HG02798 (cell line): Measurements from ENCODE around the gene BCAP29.
"Not testable (repeated sequence)": the region's sequence is repeated elsewhere in the genome, so short reads cannot be mapped to it uniquely, and the experiment has no call there.

Experiments
- ATAC-seq: cut with Tn5 transposase; IDR thresholded peaks from one replicate; pipeline ENCODE4 v1.9.1; 2021; ENCODE audit warnings: mild to moderate bottlenecking; ENCODE audit not compliant: unreplicated experiment, poor library complexity

BCAP29 gene

GRCh38 chr7:107615910-107616680 is 36.0 kb downstream of the BCAP29 start:
- ATAC-seq: no peak

GRCh38 chr7:107622429-107622828 is 42.4 kb downstream of the BCAP29 start:
- ATAC-seq: no peak

- ATAC-seq: no peak
Observed at GRCh38 chr7:107622894-107623293, 42.8 kb downstream of the BCAP29 start.

GRCh38 chr7:107627002-107627401 is 47.0 kb downstream of the BCAP29 start:
- no peak for ATAC-seq

GRCh38 chr7:107628461-107629064 is 48.5 kb downstream of the BCAP29 start:
- no peak for ATAC-seq

- no peak for ATAC-seq
Observed at GRCh38 chr7:107630342-107630741, 50.3 kb downstream of the BCAP29 start.

GRCh38 chr7:107631588-107632491 is 51.8 kb downstream of the BCAP29 start:
- ATAC-seq: no peak

- no peak for ATAC-seq
Observed at GRCh38 chr7:107632492-107632865, 52.4 kb downstream of the BCAP29 start.

GRCh38 chr7:107638594-107638993 is 58.5 kb downstream of the BCAP29 start:
- ATAC-seq: peak; percentile 95

GRCh38 chr7:107639070-107639469 is 59.0 kb downstream of the BCAP29 start:
- ATAC-seq: not testable (repeated sequence)

- ATAC-seq: no peak
Observed at GRCh38 chr7:107641676-107642075, 61.6 kb downstream of the BCAP29 start.

GRCh38 chr7:107642501-107642900 is 62.5 kb downstream of the BCAP29 start:
- ATAC-seq: no peak

- ATAC-seq: no peak
Observed at GRCh38 chr7:107643407-107643806, 63.4 kb downstream of the BCAP29 start.

GRCh38 chr7:107643938-107644308 is 63.9 kb downstream of the BCAP29 start:
- no peak for ATAC-seq

GRCh38 chr7:107644309-107644974 is 64.4 kb downstream of the BCAP29 start:
- ATAC-seq: no peak

GRCh38 chr7:107652642-107653041 is 72.6 kb downstream of the BCAP29 start:
- no peak for ATAC-seq

GRCh38 chr7:107658467-107658866 is 78.4 kb downstream of the BCAP29 start:
- no peak for ATAC-seq

- ATAC-seq: no peak
Observed at GRCh38 chr7:107659666-107660065, 79.6 kb downstream of the BCAP29 start.

GRCh38 chr7:107660381-107661080 is 80.5 kb downstream of the BCAP29 start, which contains the start of gene SLC26A4:
Gene SLC26A4, plus strand, starts transcription at chr7:107660828. Its CDS starts 814 bp downstream, at chr7:107661642.
- ATAC-seq: no peak
